HG02623 (cell line): Measurements from ENCODE around the gene KRT6B.
"Not testable (repeated sequence)": the region's sequence is repeated elsewhere in the genome, so short reads cannot be mapped to it uniquely, and the experiment has no call there.

Experiments
- ATAC-seq: cut with Tn5 transposase; IDR thresholded peaks from one replicate; pipeline ENCODE4 v1.9.1; 2021; ENCODE audit warnings: moderate library complexity; ENCODE audit not compliant: unreplicated experiment

The KRT6B gene

GRCh38 chr12:52473768-52474167 is 21.8 kb upstream of the KRT6B start, which contains the start of gene KRT6C:
TSS of gene KRT6C (minus strand) at chr12:52473805. CDS start at chr12:52473737, 68 bp downstream.
- ATAC-seq: no peak

GRCh38 chr12:52469853-52470252 is 17.9 kb upstream of the KRT6B start:
- ATAC-seq: no peak

GRCh38 chr12:52464897-52465296 is 13.0 kb upstream of the KRT6B start:
- ATAC-seq: no peak

GRCh38 chr12:52461693-52462092 is 9.7 kb upstream of the KRT6B start:
- ATAC-seq: no peak

GRCh38 chr12:52458861-52459260 is 6.9 kb upstream of the KRT6B start:
- no peak for ATAC-seq

GRCh38 chr12:52455821-52456220 is 3.9 kb upstream of the KRT6B start:
- ATAC-seq: no peak

- no peak for ATAC-seq
These were observed 2.7 kb upstream of the KRT6B start for GRCh38 chr12:52454411-52455201.

GRCh38 chr12:52448228-52448627 is 3.7 kb downstream of the KRT6B start:
- ATAC-seq: no peak

GRCh38 chr12:52447196-52447595 is 4.8 kb downstream of the KRT6B start:
- not testable (repeated sequence) for ATAC-seq

GRCh38 chr12:52446367-52447045 is 5.4 kb downstream of the KRT6B start:
- ATAC-seq: no peak

- no peak for ATAC-seq
These were observed 6.1 kb downstream of the KRT6B start for GRCh38 chr12:52445876-52446275.

- ATAC-seq: no peak
These were observed 7.0 kb downstream of the KRT6B start for GRCh38 chr12:52444647-52445595.

GRCh38 chr12:52443966-52444365 is 8.0 kb downstream of the KRT6B start:
- ATAC-seq: no peak

GRCh38 chr12:52442600-52443061 is 9.3 kb downstream of the KRT6B start:
- ATAC-seq: no peak

- ATAC-seq: no peak
These were observed 10.5 kb downstream of the KRT6B start for GRCh38 chr12:52441320-52441911.

- no peak for ATAC-seq
These were observed 11.1 kb downstream of the KRT6B start for GRCh38 chr12:52440821-52441319.

GRCh38 chr12:52439845-52440244 is 12.1 kb downstream of the KRT6B start:
- ATAC-seq: no peak

- ATAC-seq: no peak
These were observed 12.5 kb downstream of the KRT6B start for GRCh38 chr12:52439420-52439819.

- ATAC-seq: no peak
These were observed 13.3 kb downstream of the KRT6B start for GRCh38 chr12:52438305-52439301.
